Suppressor macrophage treated with lipopolysaccharide for 1 hour (primary cell): ENCODE measurements around the gene ZNF133.

Source experiments
- DNase-seq, 3 donors: peaks; one replicate each; pipeline ENCODE4 v3.0.0-alpha.2; 2020 to 2022

Gene ZNF133

GRCh38 chr20:18364768-18365167 is 76.4 kb downstream of the ZNF133 start:
- no peak for DNase-seq
